K562 (cell line): Measurements from ENCODE around the gene ING4. TPM values are rescaled to one million over a fixed set of nuclear protein-coding genes. Genes with fewer than 3 reads are reported as not detected.
A peak's percentile ranks its signal among the peaks of the same experiment; 100 is the strongest.

Source experiments
- AFF1 ChIP-seq, 2 experiments: fragments of 450-650 bp; IDR thresholded peaks; 2 replicates each; pipeline ENCODE4 v1.6.1; 2018; ENCODE audit warnings: mild to moderate bottlenecking in 2 of 2, low read depth in 1 of 2; ENCODE audit not compliant: partially characterized antibody in 2 of 2
- ARID3B ChIP-seq: fragments of 250-450 bp; sonication (Bioruptor Pico); IDR thresholded peaks from 2 replicates; pipeline ENCODE4 v1.4.0; 2020; ENCODE audit warnings: borderline replicate concordance
- FOXO4 ChIP-seq: fragments of 450-650 bp; formaldehyde crosslinking; IDR thresholded peaks from 2 replicates; pipeline ENCODE4 v1.4.0; 2020; ENCODE audit warnings: mild to moderate bottlenecking, moderate library complexity
- GTF3C2 ChIP-seq: IDR thresholded peaks from 3 replicates; pipeline ENCODE4 v1.6.1; 2011; ENCODE audit warnings: borderline replicate concordance, mild to moderate bottlenecking, moderate library complexity; ENCODE audit not compliant: insufficient read length; ENCODE audit errors: extremely low read depth
- HBP1 ChIP-seq: fragments of 450-650 bp; formaldehyde crosslinking; IDR thresholded peaks from 2 replicates; pipeline ENCODE4 v1.4.0; 2022; ENCODE audit warnings: missing genetic modification characterization
- KLF10 ChIP-seq: fragments of 250-450 bp; sonication (Bioruptor Pico); IDR thresholded peaks from 2 replicates; pipeline ENCODE4 v1.6.1; 2021; ENCODE audit warnings: matching md5 sums
- MTA1 ChIP-seq: fragments of 450-650 bp; IDR thresholded peaks from 2 replicates; pipeline ENCODE4 v1.6.1; 2017; ENCODE audit warnings: borderline replicate concordance
- PCBP2 ChIP-seq: fragments of 200-400 bp; formaldehyde crosslinking; IDR thresholded peaks from 2 replicates; pipeline ENCODE4 v1.6.1; 2018; ENCODE audit warnings: low read length, low read depth, mild to moderate bottlenecking, moderate library complexity; ENCODE audit not compliant: poor library complexity, severe bottlenecking
- PHB ChIP-seq: fragments of 250-450 bp; sonication (Bioruptor Pico); IDR thresholded peaks from 2 replicates; pipeline ENCODE4 v1.5.0; 2021
- POLR2A ChIP-seq: fragments of 450-650 bp; conservative IDR thresholded peaks from 2 replicates; pipeline ENCODE4 v1.6.1; 2016
- USF2 ChIP-seq: sonication (generic); formaldehyde crosslinking; IDR thresholded peaks from 2 replicates; pipeline ENCODE4 v1.5.0; 2020; ENCODE audit warnings: missing genetic modification reagents
- ZNF121 ChIP-seq: sonication (generic); formaldehyde crosslinking; conservative IDR thresholded peaks from 2 replicates; pipeline ENCODE4 v1.8.0; 2022; ENCODE audit warnings: missing genetic modification reagents
- ZNF217 ChIP-seq: sonication (generic); formaldehyde crosslinking; IDR thresholded peaks from 2 replicates; pipeline ENCODE4 v1.8.0; 2022; ENCODE audit warnings: mild to moderate bottlenecking, missing genetic modification reagents
- ZNF384 ChIP-seq: IDR thresholded peaks from 2 replicates; pipeline ENCODE4 v1.6.1; 2012; ENCODE audit warnings: low read depth, low read length, improper control_type of control experiment
- polyA plus RNA-seq, 8 experiments: library from polyadenylated mRNA; depleted of rRNA in 4 of 8; stranded (reverse) in 5 of 8; unstranded in 3 of 8; fragments of >200 nt; fragmentation: Nextera tagmentation in 2 of 8; fragmentation: Illumina TruSeq in 1 of 8; extraction: Ambion mirVana in 2 of 8; extraction: Trizol in 1 of 8; gene quantifications; 2 replicates each; pipeline versions ENCODE4 v1.2.1 to v1.2.3, GENCODE V29; 2011 to 2014; ENCODE audit warnings: inconsistent platforms in 1 of 8, missing spikeins in 1 of 8
- total RNA-seq, 7 experiments: library from RNA; depleted of rRNA in 6 of 7; stranded (reverse); fragments of >200 nt in 6 of 7; fragmentation: Illumina TruSeq in 2 of 7; extraction: Trizol in 2 of 7; gene quantifications; 2 replicates each; pipeline versions ENCODE4 v1.2.1 to v1.2.3, GENCODE V29; 2011 to 2021; ENCODE audit warnings: low replicate concordance in 1 of 7

The ING4 gene
- total and polyA plus RNA-seq, 9 of the 15 experiments (the other 6 are each of a cell fraction or from before 2014, with no cell fraction given): 6.6 to 30.2 (median 15.7) TPM

- TF ChIP-seq AFF1 (IDR thresholded peaks at IDR 0.05; ENCODE audit: low read depth in 1 of 2, partially characterized antibody in 2 of 2): peak in 1 of 2 experiments; percentile 21
- TF ChIP-seq KLF10 (CRISPR knock-in tag): no peak
- TF ChIP-seq PHB (CRISPR knock-in tag): no peak
- TF ChIP-seq ZNF217 (CRISPR knock-in tag): no peak
- TF ChIP-seq HBP1 (CRISPR knock-in tag): no peak
- TF ChIP-seq ZNF121 (CRISPR knock-in tag): no peak
- no peak for TF ChIP-seq ZNF384
- peak; percentile 77 for TF ChIP-seq POLR2A
- peak; percentile 94 for TF ChIP-seq PCBP2
- no peak for TF ChIP-seq GTF3C2
- peak; percentile 96 for TF ChIP-seq MTA1
- TF ChIP-seq FOXO4 (CRISPR knock-in tag): no peak
- TF ChIP-seq ARID3B: no peak
- TF ChIP-seq USF2 (CRISPR knock-in tag): no peak
These were observed 26.3 kb upstream of the ING4 start, which contains the start of gene ZNF384 (continued) for GRCh38 chr12:6688999-6689882.
